NCI-H774 (cell line): ENCODE data around the gene GKAP1.
A peak's percentile ranks its signal among the peaks of the same experiment; 100 is the strongest.
"Not testable (repeated sequence)": the region's sequence is repeated elsewhere in the genome, so short reads cannot be mapped to it uniquely, and the experiment has no call there.

Experiments
- DNase-seq: peaks from one replicate; lab custom pipeline; 2025; lab: John Stamatoyannopoulos, UW

The GKAP1 gene

GRCh38 chr9:83728591-83729368 lies 88.8 kb downstream of the GKAP1 start:
- not testable (repeated sequence) for DNase-seq

- no peak for DNase-seq
Measured at GRCh38 chr9:83724436-83724835, 93.1 kb downstream of the GKAP1 start.

DNA sequence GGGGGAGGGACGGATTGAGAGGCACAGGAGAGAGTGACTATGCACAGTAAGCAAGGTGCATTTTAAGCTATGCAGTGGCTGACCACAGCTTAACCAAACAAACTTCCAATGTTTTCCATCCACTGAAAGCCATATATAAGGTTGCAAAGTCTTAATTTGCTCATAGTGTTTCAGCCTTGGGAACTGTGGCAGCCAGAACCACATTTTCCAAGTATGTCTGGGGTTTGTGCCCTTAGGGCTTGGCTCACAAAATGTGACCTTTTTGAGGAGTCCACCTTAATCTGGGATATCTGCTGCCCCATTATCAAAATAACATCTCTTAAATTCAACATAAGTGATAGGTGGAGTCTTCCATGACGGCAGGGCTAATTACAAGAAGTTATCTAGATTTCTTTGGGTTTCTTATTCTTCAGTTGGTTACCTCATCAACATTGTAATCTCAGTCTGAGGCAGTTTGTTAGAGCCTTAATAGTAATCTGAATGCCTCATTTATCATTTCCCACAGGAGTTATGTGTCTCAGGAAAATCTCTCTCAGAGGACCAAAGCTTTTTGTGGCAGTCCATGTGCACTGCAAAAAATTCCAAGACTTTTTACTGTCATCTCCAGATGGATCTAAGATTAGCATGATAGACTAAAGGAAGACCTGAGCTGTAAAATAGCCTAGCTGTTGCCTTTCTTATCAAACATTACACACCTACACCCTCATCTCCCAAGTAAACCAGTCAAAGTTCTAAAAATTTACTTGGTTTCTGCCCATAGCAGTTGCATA lies 94.7 kb downstream of the GKAP1 start:
- DNase-seq = no peak

GRCh38 chr9:83721509-83721908 lies 96.1 kb downstream of the GKAP1 start:
- DNase-seq = no peak

DNA sequence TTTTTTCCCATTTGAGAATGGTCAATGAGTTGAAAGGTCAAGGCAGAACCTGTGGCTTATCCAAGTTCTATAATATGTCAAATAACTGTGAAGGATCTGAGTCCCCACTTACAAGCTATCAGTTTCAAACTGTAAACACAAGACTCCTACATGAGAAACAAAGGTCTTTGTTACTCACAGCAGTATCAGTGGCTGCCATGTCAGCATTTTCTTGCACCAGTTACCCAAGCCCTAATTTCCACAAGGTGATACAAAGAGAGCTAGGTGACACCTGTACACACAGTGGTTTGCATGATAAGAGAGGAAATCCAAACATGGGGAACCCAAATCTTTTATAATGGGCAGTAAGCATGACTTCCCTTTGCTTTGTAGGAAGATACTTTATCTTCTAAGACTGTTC lies 101.8 kb downstream of the GKAP1 start:
- DNase-seq = no peak

DNA sequence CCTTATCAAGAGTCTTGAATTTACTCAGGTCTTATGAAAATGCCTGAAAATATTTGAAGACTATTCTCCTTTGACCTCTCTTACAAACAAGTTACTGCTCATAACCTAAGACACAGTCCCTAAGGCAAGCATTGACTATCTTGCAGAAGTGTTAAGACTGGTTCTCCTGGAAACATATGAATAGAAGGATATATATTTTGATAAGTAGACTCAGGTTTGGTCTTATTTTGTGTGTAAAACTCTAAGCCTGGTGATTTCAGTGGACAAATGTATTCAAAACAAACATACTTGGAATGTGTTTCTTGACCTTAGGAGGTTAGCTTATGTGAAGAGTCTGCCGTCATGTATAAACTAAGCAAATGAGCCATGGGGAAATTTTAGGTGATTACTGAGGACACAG lies 102.3 kb downstream of the GKAP1 start:
- no peak for DNase-seq

GRCh38 chr9:83714329-83714728 lies 103.2 kb downstream of the GKAP1 start:
- no peak for DNase-seq

GRCh38 chr9:83708515-83709158 lies 108.9 kb downstream of the GKAP1 start:
- DNase-seq = no peak

DNA sequence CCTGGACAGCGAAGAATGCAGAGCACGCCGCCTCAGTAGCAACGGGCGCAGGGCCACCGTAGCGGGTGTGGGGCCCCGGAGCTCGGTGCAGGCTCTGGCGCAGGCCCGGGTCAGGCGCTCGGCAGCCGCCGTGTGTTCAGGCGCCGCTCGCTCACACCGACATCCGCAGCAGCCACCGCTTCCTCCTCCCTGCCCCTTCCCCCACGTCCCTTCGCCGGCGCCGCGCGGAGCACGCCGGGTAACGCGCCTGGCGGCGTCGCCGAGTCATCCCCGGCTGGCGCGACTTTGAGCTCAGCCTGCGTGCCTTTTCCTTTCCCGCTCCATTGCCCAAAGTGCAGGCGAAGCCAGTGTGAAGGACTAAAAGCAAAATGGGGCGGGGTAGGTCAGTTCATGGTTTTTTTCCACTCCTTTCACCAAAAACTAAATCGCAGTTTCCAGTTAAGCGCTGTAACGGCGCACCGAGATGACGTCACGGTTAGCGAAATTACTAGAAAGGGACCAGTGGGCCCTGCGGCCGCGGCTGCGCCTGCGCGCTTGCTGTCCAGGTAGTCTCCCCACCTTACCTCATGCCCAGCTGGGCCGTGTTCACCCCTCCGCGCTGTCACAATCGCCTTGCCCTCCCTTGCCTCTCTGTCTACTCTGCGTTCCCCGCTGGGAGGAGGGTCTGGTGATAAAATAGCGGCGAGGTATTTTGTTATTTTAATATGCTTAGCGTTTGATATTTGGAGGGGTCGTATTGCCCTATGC lies 109.6 kb downstream of the GKAP1 start, which contains the start of gene UBQLN1:
Gene UBQLN1, minus strand, starts transcription at position 191 of the 747 bp plus-strand sequence. CDS start 279 bp downstream, outside the sequence.
- DNase-seq = peak; percentile 89

DNA sequence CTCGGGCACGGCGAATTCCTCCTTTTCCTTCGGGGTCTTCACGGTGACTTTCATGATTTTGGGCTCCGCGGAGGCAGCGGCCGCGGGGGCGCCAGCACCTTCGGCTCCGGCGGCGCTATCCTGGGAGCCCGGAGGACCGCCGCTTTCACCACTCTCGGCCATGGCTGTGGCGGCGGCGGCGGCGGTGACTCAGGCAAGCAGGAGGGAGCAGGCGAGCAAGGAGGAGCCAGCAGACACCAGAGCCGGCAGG lies 110.1 kb downstream of the GKAP1 start:
- no peak for DNase-seq

- no peak for DNase-seq
Measured at GRCh38 chr9:83706676-83707517, 110.7 kb downstream of the GKAP1 start.

GRCh38 chr9:83705219-83705651 lies 112.3 kb downstream of the GKAP1 start:
- DNase-seq = not testable (repeated sequence)

DNA sequence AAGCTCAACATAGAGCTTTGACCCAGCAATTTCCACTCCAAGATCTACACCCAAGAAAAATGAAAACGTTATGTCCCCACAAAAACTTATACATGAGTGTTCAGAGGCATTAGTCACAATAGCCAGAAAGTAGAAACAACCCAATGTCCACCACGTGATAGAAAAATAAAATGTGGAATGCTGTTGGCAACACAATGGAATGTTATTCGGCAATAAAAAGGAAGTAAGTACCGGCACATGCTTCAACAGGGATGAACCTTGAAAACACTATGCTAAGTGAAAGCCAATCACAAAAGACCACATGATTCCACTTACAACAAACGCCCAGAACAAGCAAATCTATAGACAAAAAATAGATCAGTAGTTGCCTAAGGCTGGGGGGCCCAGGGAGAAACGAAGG lies 115.8 kb downstream of the GKAP1 start:
- no peak for DNase-seq

DNA sequence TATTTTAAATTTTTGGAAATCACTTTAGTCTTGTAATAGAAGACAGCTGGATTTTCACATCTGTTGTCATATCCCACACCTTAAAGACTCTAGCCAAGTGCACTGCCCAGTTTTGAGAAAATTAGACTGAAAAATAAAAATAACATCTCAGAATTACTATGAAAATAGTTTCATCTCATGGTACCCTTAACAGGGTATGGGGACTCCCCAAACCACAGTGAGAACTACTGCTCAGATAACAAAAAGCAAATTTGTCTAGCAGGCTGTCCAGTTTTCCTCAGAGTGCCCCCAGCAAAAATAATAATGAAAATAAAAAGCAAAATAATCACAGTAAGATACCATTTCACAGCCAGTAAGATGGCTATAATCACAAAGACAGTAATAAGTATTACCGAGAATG lies 116.3 kb downstream of the GKAP1 start:
- no peak for DNase-seq

GRCh38 chr9:83699615-83700014 lies 118.0 kb downstream of the GKAP1 start:
- no peak for DNase-seq

DNA sequence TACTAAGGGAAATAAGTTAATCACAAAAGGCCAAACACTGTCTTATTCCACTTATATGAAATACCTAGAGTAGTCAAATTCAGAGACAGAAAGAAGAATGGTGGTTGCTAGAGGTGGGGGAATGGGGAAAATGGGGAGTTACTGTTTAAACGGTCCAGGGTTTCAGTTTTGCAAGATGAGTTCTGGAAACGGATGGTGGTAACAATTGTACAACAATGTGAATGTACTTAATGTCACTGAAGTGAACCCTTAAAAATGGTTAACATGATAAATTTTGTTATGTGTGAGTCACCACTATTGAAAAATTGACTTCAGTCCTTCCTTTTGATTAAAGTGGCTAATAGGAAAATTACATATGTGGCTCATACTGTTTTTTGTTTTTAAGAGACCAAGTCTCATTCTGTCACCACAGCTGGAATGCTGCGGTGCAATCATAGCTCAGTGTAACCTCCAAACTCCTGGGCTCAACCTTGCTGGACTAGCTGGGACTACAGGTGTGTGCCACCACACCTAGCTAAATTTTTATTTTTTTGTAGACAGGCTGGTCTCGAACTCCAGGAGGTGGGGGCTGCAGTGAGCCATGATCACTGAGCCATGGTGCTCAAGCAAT lies 118.5 kb downstream of the GKAP1 start:
- DNase-seq = no peak

DNA sequence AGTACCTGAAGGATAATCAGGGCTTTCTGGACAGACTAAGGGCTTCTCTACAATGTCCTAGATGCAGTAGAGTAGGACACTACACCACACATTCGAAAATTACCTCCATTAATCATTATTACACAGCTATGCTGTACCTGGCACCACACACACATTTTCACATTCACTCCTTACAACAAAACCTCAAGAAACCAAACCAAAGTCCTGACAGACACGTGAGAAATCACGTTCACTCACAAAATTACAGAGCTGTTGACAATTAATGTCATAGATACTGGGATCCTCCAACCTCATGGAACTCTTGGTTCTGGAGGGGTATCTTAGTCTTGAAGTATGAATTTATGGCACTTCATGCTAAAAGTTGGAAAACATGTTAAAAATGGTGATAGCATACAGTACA lies 126.1 kb downstream of the GKAP1 start:
- no peak for DNase-seq
